ENCODE measurements around the gene SERINC3. TPM values are rescaled to one million over a fixed set of nuclear protein-coding genes. Genes with fewer than 3 reads are reported as not detected.

The SERINC3 gene
- total and polyA plus RNA-seq, 2 donors (not counting 1 experiment from before 2014, with no cell fraction given): 120 to 238 TPM

DNA sequence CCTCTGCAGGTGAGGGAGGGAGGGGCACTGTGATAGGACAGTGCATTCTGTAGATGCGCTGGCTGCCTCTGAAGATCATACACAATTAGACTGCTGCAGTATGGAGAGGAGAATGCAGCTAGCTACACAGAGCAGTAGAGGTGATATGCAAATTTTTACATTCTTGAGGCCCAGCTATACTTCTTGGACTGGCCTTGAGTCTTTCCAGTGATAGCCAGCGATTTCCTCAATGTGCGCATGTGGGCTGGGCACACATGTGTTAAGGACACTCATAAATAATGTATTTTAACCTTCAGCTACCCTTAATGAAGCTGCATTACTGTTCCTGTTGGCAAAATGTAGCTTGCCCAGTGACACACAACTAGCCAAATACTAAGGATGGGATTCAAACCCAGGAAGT is 27.2 kb downstream of the SERINC3 start:
- Histone ChIP-seq H3K4me2 (ENCODE audit: extremely low read depth, insufficient read depth, low read length) (no peak overlapping the region), H3K4me3 (replicated peaks in 1 of 4; ENCODE audit: control extremely low read depth in 1 of 4, insufficient read depth in 1 of 4, low read depth in 3 of 4, low read length in 4 of 4) (no peak overlapping the region), H4K20me1 (ENCODE audit: control insufficient read depth, extremely low read depth, insufficient read depth, low read length) (no peaks in the 10 kb centered on the region), H3K36me3 (ENCODE audit: control insufficient read depth, insufficient read depth, low read length) (peaks cover 7% of the 10 kb centered on the region), H2AFZ (ENCODE audit: low read length) (no peak overlapping the region), H3K4me1 (ENCODE audit: control insufficient read depth, extremely low read depth, insufficient read depth, low read length) (peaks cover 42% of the 10 kb centered on the region), H3K9me3 (ENCODE audit: control insufficient read depth, insufficient read depth, low read depth, low read length) (no peaks in the 10 kb centered on the region), H3K9ac (ENCODE audit: insufficient read depth, low read length) (no peak overlapping the region), H3K27ac (ENCODE audit: insufficient read depth, low read length) (peak overlapping the region; percentile 88), H3K27me3 (ENCODE audit: control insufficient read depth, insufficient read depth, low read length) (no peaks in the 10 kb centered on the region), H3K79me2 (ENCODE audit: control insufficient read depth, insufficient read depth, low read length) (no peaks in the 10 kb centered on the region)
- TF ChIP-seq, protein P1, sequence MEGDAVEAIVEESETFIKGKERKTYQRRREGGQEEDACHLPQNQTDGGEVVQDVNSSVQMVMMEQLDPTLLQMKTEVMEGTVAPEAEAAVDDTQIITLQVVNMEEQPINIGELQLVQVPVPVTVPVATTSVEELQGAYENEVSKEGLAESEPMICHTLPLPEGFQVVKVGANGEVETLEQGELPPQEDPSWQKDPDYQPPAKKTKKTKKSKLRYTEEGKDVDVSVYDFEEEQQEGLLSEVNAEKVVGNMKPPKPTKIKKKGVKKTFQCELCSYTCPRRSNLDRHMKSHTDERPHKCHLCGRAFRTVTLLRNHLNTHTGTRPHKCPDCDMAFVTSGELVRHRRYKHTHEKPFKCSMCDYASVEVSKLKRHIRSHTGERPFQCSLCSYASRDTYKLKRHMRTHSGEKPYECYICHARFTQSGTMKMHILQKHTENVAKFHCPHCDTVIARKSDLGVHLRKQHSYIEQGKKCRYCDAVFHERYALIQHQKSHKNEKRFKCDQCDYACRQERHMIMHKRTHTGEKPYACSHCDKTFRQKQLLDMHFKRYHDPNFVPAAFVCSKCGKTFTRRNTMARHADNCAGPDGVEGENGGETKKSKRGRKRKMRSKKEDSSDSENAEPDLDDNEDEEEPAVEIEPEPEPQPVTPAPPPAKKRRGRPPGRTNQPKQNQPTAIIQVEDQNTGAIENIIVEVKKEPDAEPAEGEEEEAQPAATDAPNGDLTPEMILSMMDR (conservative IDR thresholded peaks at IDR 0.05 in 1 of 2, IDR thresholded peaks at IDR 0.05 in 1 of 2; ENCODE audit: low read depth in 1 of 2, low read length in 2 of 2): no peak
- TF ChIP-seq EZH2 (IDR thresholded peaks at IDR 0.05; ENCODE audit: low read length, missing control alignments): no peak
- no peak for DNase-seq (ENCODE audit: low read depth in 2 of 2)

DNA sequence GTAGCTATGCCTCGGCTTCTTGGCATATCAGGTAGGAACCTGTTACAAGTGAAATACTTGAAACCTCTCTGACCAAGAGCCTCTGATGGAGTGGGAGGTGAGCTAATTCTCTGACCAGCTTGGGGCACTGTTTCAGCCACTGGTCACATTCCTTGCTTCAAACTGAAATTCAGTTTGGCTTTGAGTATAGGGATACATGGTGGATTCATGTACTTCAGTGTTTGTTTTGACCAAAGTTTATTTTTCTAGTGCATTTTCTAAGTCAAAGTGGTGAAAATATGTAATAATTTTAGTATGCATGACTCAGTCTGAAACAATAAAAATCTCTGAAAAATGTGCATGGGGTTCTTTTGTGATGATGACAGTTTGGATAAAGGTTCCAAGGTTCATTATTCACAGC is 27.6 kb downstream of the SERINC3 start:
- Histone ChIP-seq H2AFZ (ENCODE audit: low read length) (no peak overlapping the region), H4K20me1 (ENCODE audit: control insufficient read depth, extremely low read depth, insufficient read depth, low read length) (no peaks in the 10 kb centered on the region), H3K4me2 (ENCODE audit: extremely low read depth, insufficient read depth, low read length) (peak overlapping the region; percentile 54), H3K27ac (ENCODE audit: insufficient read depth, low read length) (peak overlapping the region; percentile 88), H3K36me3 (ENCODE audit: control insufficient read depth, insufficient read depth, low read length) (peaks cover 9% of the 10 kb centered on the region), H3K9me3 (ENCODE audit: control insufficient read depth, insufficient read depth, low read depth, low read length) (no peaks in the 10 kb centered on the region), H3K27me3 (ENCODE audit: control insufficient read depth, insufficient read depth, low read length) (no peaks in the 10 kb centered on the region), H3K4me1 (ENCODE audit: control insufficient read depth, extremely low read depth, insufficient read depth, low read length) (peaks cover 42% of the 10 kb centered on the region), H3K9ac (ENCODE audit: insufficient read depth, low read length) (no peak overlapping the region), H3K79me2 (ENCODE audit: control insufficient read depth, insufficient read depth, low read length) (no peaks in the 10 kb centered on the region), H3K4me3 (replicated peaks in 1 of 4; ENCODE audit: control extremely low read depth in 1 of 4, insufficient read depth in 1 of 4, low read depth in 3 of 4, low read length in 4 of 4) (no peak overlapping the region)
- peak; percentile 70 to 75 for DNase-seq (ENCODE audit: low read depth in 2 of 2)
- TF ChIP-seq, protein P1 (conservative IDR thresholded peaks at IDR 0.05 in 1 of 2, IDR thresholded peaks at IDR 0.05 in 1 of 2; ENCODE audit: low read depth in 1 of 2, low read length in 2 of 2): no peak
- no peak for TF ChIP-seq EZH2 (IDR thresholded peaks at IDR 0.05; ENCODE audit: low read length, missing control alignments)

DNA sequence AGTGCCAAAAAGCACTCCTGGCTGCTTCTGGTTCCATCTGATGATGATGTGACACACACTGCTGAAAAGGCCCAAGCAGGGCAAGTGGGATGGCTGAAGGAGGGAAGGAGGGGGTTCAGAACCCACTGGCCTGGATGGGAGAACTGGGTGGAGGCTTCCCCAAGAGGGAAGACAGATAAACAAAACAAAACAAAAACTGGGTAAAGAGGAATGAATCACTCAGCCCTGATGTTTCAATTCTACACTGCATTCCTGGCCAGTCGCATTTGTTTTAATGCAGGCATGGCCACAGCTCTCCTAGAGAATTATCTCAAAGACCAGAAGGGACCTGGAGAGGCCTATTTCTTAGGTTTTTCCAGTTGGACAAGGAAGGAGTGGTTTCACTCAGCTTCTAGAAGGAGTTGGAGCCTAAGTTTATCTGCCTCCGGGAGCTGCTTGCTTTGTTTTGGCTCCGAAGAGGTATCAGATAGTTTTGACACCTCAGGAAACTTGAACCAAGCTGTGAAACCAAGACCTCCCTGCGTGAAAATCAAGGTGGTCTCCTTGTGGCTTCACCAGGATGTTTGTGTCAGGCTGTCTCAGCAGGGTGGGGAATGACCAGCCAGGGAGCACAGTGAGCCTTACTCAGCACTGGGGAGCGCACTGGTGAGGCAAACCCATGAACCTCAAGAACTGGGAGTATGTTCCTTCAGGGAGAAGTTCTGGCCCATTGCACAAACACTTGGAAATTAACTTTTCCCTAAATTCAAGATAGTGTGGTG is 30.1 kb downstream of the SERINC3 start:
- Histone ChIP-seq H3K4me2 (ENCODE audit: extremely low read depth, insufficient read depth, low read length) (peak overlapping the region; percentile 47), H3K9me3 (ENCODE audit: control insufficient read depth, insufficient read depth, low read depth, low read length) (no peaks in the 10 kb centered on the region), H3K9ac (ENCODE audit: insufficient read depth, low read length) (no peak overlapping the region), H2AFZ (ENCODE audit: low read length) (no peak overlapping the region), H3K36me3 (ENCODE audit: control insufficient read depth, insufficient read depth, low read length) (peaks cover 13% of the 10 kb centered on the region), H4K20me1 (ENCODE audit: control insufficient read depth, extremely low read depth, insufficient read depth, low read length) (no peaks in the 10 kb centered on the region), H3K4me3 (replicated peaks in 1 of 4; ENCODE audit: control extremely low read depth in 1 of 4, insufficient read depth in 1 of 4, low read depth in 3 of 4, low read length in 4 of 4) (no peak overlapping the region), H3K27me3 (ENCODE audit: control insufficient read depth, insufficient read depth, low read length) (no peaks in the 10 kb centered on the region), H3K79me2 (ENCODE audit: control insufficient read depth, insufficient read depth, low read length) (no peaks in the 10 kb centered on the region), H3K27ac (ENCODE audit: insufficient read depth, low read length) (peak overlapping the region; percentile 54), H3K4me1 (ENCODE audit: control insufficient read depth, extremely low read depth, insufficient read depth, low read length) (peaks cover 32% of the 10 kb centered on the region)
- TF ChIP-seq, protein P1 (conservative IDR thresholded peaks at IDR 0.05 in 1 of 2, IDR thresholded peaks at IDR 0.05 in 1 of 2; ENCODE audit: low read depth in 1 of 2, low read length in 2 of 2): no peak
- no peak for TF ChIP-seq EZH2 (IDR thresholded peaks at IDR 0.05; ENCODE audit: low read length, missing control alignments)
- peak; percentile 31 to 69 for DNase-seq (ENCODE audit: low read depth in 2 of 2)
